GM19035 (cell line): ENCODE measurements around the gene POU4F2.
"Not testable (repeated sequence)": the region's sequence is repeated elsewhere in the genome, so short reads cannot be mapped to it uniquely, and the experiment has no call there.

Source experiments
- ATAC-seq: cut with Tn5 transposase; IDR thresholded peaks from one replicate; pipeline ENCODE4 v1.9.1; 2021; ENCODE audit not compliant: unreplicated experiment

The POU4F2 gene

DNA sequence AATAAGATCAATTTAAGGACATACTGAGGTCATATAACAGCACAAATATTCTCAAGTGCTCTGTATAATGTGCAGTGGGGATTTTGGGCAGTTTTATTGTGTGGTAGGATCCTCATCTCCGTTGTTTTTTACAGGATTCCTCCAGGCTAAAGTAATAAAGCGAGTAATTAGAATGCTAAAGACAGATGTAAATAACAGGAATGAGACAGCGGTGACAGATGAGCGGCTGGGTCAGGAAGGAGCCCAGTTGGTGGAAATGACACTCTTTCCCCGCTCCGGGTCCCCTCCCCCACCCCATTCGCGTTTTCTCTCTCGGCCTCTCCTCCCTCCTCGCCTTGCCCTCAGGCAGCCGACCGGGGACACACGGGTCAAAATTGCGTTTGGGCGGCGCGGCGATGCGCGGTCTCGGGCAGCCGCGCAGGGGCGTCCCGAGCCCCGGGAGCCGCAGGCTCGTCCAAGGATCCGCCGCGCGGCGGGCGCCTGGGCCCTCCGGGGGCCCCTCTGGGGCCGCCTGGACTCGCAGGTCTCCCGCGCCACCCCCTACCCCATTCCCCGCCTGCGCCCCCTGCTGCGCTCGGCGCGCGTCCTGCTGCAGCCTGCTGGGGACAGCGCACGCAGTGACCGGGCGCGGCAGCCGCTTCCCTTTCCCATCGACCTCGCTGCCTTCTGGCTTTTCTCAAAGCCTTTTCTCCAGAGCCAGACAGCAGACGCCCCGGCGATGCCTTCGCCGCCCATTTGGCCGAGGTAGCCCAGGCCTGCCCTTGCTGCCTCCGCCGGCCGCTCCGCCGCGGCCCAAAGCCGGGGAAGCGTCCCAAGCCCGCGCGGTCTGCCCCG, 16.2 kb downstream of the POU4F2 start:
- no peak for ATAC-seq

DNA sequence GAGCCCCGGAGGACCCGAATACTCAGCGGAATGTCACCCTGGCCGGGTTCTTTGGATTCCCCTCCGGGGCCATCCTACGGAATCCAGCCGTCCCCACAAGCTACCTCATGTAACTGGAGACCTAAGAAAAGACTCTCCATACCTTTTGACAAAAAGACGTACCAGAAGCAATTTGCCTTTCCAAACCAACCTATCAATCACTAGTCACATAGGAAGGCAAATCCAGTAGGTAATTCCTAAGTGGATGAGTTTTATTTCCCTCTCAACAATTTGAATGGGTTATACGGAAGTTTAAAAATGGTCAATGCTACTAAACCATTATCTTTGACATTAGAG, 16.8 kb downstream of the POU4F2 start:
- ATAC-seq, result no peak

DNA sequence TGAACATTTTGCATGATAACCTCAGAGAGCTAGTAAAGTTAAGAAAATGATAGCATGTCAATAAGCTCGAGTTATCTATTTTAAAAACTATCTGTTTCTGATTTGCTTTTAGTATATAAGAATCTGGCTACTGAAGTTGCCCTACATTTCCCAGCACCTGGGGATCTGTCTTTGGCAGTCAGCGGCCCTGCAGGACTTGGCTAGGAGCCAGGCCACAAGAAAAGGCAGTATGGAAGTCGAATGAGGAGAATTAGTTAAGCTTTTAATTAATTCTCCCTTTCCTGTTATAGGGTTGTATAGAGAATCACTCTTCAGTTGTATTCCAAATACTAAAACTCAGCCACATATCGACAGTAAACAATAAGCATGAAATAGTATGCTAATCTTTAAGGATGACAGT, 22.7 kb downstream of the POU4F2 start:
- ATAC-seq, result no peak

DNA sequence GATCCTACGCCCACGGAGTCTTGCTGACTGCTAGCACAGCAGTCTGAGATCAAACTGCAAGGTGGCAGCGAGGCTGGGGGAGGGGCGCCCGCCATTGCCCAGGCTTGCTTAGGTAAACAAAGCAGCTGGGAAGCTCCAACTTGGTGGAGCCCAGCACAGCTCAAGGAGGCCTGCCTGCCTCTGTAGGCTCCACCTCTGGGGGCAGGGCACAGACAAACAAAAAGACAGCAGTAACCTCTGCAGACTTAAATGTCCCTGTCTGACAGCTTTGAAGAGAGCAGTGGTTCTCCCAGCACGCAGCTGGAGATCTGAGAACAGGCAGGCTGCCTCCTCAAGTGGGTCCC, 25.2 kb downstream of the POU4F2 start:
- not testable (repeated sequence) for ATAC-seq

DNA sequence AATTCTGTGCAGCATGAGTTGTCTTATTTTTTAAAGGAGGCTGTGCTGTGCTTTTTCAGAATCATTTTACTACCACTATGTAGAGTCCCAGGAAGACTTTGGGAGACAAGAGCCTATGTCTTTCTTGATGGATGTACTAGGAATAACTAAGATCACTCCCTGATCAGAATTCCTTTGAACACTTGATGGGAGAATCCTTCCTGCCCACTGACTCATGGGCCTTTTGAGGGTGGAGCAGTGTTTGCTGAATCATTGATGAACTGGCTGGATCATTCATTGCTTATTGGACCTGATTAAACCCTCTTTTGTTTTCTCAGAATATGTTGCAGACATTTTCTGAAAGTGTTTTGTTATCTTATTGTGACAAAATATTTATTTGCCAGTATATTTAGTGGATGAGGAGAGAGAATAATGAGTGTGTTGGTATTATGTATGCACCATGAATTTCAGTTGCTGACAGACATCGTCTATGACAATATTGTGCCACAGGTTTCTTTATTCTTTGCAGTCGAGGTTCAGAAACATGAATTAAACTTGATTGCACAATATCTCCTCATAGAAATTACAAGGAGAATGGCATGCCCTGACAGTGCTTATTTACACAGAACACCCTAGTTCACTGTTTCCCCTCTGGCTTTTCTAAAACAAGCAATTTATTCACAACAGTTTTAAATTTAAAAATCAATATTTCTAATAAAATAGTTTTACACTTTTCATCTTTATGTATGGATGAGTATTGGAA, 36.3 kb downstream of the POU4F2 start:
- no peak for ATAC-seq
